HepG2 (cell line): ENCODE results near the gene SYNGR2.

Source experiments
- AHDC1 ChIP-seq: sonication (generic); formaldehyde crosslinking; IDR thresholded peaks from 2 replicates; pipeline ENCODE4 v1.5.1; 2020; ENCODE audit warnings: mild to moderate bottlenecking, missing genetic modification reagents, borderline replicate concordance
- HNRNPL ChIP-seq: fragments of 200-400 bp; formaldehyde crosslinking; IDR thresholded peaks from 2 replicates; pipeline ENCODE4 v1.6.1; 2017; ENCODE audit warnings: mild to moderate bottlenecking, low read depth, low read length
- KMT2A ChIP-seq: sonication (generic); formaldehyde crosslinking; IDR thresholded peaks from 2 replicates; pipeline ENCODE4 v1.4.0; 2020; ENCODE audit warnings: missing genetic modification reagents
- NBN ChIP-seq: fragments of 450-650 bp; conservative IDR thresholded peaks from 2 replicates; pipeline ENCODE4 v1.6.1; 2017
- POLR2AphosphoS2 ChIP-seq: IDR thresholded peaks from 2 replicates; pipeline ENCODE4 v1.6.1; 2011; ENCODE audit warnings: low read depth, low read length, improper control_type of control experiment
- SP2 ChIP-seq: sonication (generic); formaldehyde crosslinking; IDR thresholded peaks from 2 replicates; pipeline ENCODE4 v1.5.1; 2020; ENCODE audit warnings: mild to moderate bottlenecking, missing genetic modification reagents
- TCF7 ChIP-seq: sonication (generic); IDR thresholded peaks from 2 replicates; pipeline ENCODE4 v1.6.1; 2016; ENCODE audit warnings: antibody characterized with exemption, low read depth
- TF ChIP-seq, protein P1 (sequence below): sonication (generic); formaldehyde crosslinking; IDR thresholded peaks from 2 replicates; pipeline ENCODE4 v1.8.1; 2023; ENCODE audit warnings: missing genetic modification reagents, mild to moderate bottlenecking, borderline replicate concordance

DNA sequence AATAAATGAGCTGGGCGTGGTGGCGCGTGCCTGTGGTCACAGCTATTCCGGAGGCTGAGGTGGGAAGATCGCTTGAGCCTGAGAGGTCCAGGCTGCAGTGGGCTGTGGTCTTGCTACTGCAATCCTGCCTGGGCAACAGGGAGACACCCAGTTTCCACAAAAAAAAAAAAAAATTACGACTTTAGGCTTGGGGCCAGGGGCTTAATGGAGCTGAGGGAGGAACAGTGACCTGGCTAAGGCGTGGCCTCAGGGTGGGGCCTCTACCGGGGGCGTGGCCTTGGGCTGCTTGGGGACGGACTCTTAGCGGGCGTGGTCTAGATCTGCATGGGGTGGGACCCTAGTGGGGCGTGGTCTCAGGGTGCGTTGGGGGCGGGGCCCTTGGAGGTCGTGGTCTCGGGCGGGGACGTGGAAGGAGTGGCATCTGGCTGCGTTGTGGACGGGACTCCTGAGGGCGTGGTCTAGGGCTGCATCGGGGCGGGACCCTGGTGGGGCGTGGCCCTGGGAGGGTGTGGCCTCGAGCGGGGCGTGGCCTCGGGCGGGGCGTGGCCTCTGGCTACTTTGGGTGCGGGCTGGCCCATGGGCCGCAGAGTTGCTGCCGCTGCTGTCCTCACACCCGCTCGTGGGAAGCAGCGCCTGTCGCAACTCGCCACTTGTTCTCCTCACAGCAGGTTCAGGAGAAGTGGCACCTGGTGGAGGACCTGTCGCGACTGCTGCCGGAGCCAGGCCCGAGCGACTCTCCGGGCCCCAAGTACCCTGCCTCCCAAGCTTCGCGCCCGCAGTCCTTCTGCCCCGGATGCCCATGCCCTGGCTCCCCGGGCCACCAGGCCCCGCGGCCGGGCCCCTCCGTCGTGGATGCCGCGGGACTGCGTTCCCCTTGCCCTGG, 28.0 kb upstream of the SYNGR2 start:
- no peak for TF ChIP-seq HNRNPL
- TF ChIP-seq NBN: no peak
- no peak for TF ChIP-seq POLR2AphosphoS2
- TF ChIP-seq KMT2A: no peak
- TF ChIP-seq AHDC1 (CRISPR knock-in tag): no peak
- TF ChIP-seq TCF7: no peak
- TF ChIP-seq, protein P1, sequence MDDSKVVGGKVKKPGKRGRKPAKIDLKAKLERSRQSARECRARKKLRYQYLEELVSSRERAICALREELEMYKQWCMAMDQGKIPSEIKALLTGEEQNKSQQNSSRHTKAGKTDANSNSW (CRISPR knock-in tag): no peak
- TF ChIP-seq SP2 (CRISPR knock-in tag): 0 out of 2 replicates have a peak, but pooled peaks have one; percentile 41
